K562 (cell line): ENCODE results near the gene TMOD3.

Experiments
- ARNT ChIP-seq, 2 experiments: fragments of 450-650 bp; IDR thresholded peaks; 2 replicates each; pipeline ENCODE4 v1.6.1; 2016; ENCODE audit warnings: mild to moderate bottlenecking in 1 of 2
- HCFC1 ChIP-seq: IDR thresholded peaks from 2 replicates; pipeline ENCODE4 v1.6.1; 2012; ENCODE audit warnings: low read depth, low read length, improper control_type of control experiment
- POLR2A ChIP-seq: fragments of 450-650 bp; conservative IDR thresholded peaks from 2 replicates; pipeline ENCODE4 v1.6.1; 2016
- SETDB1 ChIP-seq: IDR thresholded peaks from one replicate; pipeline ENCODE4 v1.6.1; 2012; ENCODE audit warnings: low read length, control low read depth, inconsistent platforms
- SRSF1 ChIP-seq: fragments of 200-400 bp; formaldehyde crosslinking; IDR thresholded peaks from 2 replicates; pipeline ENCODE4 v1.6.1; 2017; ENCODE audit warnings: mild to moderate bottlenecking, low read depth, low read length, moderate library complexity
- ZNF146 ChIP-seq: IDR thresholded peaks from one replicate; pipeline ENCODE4 v1.6.1; 2018; ENCODE audit warnings: missing compliant biosample characterization; ENCODE audit not compliant: unreplicated experiment
- TF ChIP-seq, protein P1 (sequence below): fragments of 250-450 bp; sonication (Bioruptor Pico); IDR thresholded peaks from 2 replicates; pipeline ENCODE4 v1.4.0; 2020; ENCODE audit warnings: mild to moderate bottlenecking, moderate library complexity, borderline replicate concordance
- TF ChIP-seq, protein P2 (sequence below), 3 experiments: IDR thresholded peaks in 2 of 3; conservative IDR thresholded peaks in 1 of 3; 2 replicates each; pipeline ENCODE4 v1.5.1; 2011 to 2012; ENCODE audit warnings: low read length in 3 of 3, mild to moderate bottlenecking in 3 of 3, control low read depth in 2 of 3, improper control_type of control experiment in 1 of 3, inconsistent platforms in 1 of 3, low read depth in 1 of 3, mixed read lengths in 1 of 3, moderate library complexity in 1 of 3; ENCODE audit not compliant: insufficient read depth in 2 of 3
- TF ChIP-seq, protein P3 (sequence below): sonication (generic); formaldehyde crosslinking; IDR thresholded peaks from 2 replicates; pipeline ENCODE4 v1.8.0; 2022; ENCODE audit warnings: mild to moderate bottlenecking, missing genetic modification reagents
- TF ChIP-seq, protein P4 (sequence below): sonication (generic); formaldehyde crosslinking; IDR thresholded peaks from 2 replicates; pipeline ENCODE4 v1.9.0; 2022; ENCODE audit warnings: mild to moderate bottlenecking, missing genetic modification reagents

DNA sequence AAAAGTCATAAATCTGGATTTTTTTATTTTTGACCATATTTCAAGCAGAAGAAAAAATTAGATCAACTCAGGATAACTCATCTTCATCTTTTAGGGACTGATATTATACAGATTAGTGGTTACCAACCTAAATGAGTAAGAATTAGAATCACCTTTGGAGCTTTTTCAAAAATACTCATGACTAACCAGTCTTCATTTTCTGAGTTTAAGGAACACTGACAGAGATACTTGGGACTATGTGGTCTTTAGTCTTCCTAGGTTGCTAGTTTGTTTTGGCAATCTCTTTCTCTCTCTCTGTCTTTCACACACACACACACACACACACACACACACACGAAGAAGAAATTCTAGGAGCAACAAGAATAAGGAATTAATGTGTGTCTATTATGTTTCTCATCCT is 50.1 kb downstream of the TMOD3 start:
- TF ChIP-seq ZNF146 (no peak), SRSF1 (no peak), SETDB1 (no peak), POLR2A (no peak), HCFC1 (no peak), ARNT (IDR thresholded peaks at IDR 0.05) (no peak)
- TF ChIP-seq, protein P1, sequence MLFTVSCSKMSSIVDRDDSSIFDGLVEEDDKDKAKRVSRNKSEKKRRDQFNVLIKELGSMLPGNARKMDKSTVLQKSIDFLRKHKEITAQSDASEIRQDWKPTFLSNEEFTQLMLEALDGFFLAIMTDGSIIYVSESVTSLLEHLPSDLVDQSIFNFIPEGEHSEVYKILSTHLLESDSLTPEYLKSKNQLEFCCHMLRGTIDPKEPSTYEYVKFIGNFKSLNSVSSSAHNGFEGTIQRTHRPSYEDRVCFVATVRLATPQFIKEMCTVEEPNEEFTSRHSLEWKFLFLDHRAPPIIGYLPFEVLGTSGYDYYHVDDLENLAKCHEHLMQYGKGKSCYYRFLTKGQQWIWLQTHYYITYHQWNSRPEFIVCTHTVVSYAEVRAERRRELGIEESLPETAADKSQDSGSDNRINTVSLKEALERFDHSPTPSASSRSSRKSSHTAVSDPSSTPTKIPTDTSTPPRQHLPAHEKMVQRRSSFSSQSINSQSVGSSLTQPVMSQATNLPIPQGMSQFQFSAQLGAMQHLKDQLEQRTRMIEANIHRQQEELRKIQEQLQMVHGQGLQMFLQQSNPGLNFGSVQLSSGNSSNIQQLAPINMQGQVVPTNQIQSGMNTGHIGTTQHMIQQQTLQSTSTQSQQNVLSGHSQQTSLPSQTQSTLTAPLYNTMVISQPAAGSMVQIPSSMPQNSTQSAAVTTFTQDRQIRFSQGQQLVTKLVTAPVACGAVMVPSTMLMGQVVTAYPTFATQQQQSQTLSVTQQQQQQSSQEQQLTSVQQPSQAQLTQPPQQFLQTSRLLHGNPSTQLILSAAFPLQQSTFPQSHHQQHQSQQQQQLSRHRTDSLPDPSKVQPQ = no peak
- TF ChIP-seq, protein P2, sequence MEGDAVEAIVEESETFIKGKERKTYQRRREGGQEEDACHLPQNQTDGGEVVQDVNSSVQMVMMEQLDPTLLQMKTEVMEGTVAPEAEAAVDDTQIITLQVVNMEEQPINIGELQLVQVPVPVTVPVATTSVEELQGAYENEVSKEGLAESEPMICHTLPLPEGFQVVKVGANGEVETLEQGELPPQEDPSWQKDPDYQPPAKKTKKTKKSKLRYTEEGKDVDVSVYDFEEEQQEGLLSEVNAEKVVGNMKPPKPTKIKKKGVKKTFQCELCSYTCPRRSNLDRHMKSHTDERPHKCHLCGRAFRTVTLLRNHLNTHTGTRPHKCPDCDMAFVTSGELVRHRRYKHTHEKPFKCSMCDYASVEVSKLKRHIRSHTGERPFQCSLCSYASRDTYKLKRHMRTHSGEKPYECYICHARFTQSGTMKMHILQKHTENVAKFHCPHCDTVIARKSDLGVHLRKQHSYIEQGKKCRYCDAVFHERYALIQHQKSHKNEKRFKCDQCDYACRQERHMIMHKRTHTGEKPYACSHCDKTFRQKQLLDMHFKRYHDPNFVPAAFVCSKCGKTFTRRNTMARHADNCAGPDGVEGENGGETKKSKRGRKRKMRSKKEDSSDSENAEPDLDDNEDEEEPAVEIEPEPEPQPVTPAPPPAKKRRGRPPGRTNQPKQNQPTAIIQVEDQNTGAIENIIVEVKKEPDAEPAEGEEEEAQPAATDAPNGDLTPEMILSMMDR (IDR thresholded peaks at IDR 0.05 in 2 of 3, conservative IDR thresholded peaks at IDR 0.05 in 1 of 3; ENCODE audit: insufficient read depth in 2 of 3, low read depth in 1 of 3, low read length in 3 of 3) = no peak
- TF ChIP-seq, protein P3, sequence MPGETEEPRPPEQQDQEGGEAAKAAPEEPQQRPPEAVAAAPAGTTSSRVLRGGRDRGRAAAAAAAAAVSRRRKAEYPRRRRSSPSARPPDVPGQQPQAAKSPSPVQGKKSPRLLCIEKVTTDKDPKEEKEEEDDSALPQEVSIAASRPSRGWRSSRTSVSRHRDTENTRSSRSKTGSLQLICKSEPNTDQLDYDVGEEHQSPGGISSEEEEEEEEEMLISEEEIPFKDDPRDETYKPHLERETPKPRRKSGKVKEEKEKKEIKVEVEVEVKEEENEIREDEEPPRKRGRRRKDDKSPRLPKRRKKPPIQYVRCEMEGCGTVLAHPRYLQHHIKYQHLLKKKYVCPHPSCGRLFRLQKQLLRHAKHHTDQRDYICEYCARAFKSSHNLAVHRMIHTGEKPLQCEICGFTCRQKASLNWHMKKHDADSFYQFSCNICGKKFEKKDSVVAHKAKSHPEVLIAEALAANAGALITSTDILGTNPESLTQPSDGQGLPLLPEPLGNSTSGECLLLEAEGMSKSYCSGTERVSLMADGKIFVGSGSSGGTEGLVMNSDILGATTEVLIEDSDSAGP (CRISPR knock-in tag) = no peak
- TF ChIP-seq, protein P4, sequence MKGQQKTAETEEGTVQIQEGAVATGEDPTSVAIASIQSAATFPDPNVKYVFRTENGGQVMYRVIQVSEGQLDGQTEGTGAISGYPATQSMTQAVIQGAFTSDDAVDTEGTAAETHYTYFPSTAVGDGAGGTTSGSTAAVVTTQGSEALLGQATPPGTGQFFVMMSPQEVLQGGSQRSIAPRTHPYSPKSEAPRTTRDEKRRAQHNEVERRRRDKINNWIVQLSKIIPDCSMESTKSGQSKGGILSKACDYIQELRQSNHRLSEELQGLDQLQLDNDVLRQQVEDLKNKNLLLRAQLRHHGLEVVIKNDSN (CRISPR knock-in tag) = no peak
